Fibroblast of the aortic adventitia (primary cell): Measurements from ENCODE around the gene S100Z. TPM values are rescaled to one million over a fixed set of nuclear protein-coding genes. Genes with fewer than 3 reads are reported as not detected.

Experiments
- DNase-seq: peaks from one replicate; pipeline ENCODE4 v3.0.0-alpha.2; 2010; ENCODE audit warnings: low read depth
- H3K4me3 ChIP-seq: 2 replicates; pipeline ENCODE4 v1.5.1; 2011; ENCODE audit warnings: low read depth, mild to moderate bottlenecking, control low read depth, low read length, moderate library complexity
- CTCF ChIP-seq: IDR thresholded peaks from 2 replicates; pipeline ENCODE4 v1.5.1; 2011; ENCODE audit warnings: mild to moderate bottlenecking, low read length, control low read depth, inconsistent platforms; ENCODE audit not compliant: insufficient read depth
- total RNA-seq: library from RNA; depleted of rRNA; stranded (reverse); fragments of >200 nt; gene quantifications from 2 replicates; pipeline ENCODE4 v1.2.3, GENCODE V29; 2012; ENCODE audit warnings: low replicate concordance

S100Z gene
- total RNA-seq, 1 donor: not detected

GRCh38 chr5:76831110-76831452 lies 18.7 kb upstream of the S100Z start:
- no peak overlapping the region for H3K4me3 ChIP-seq
- DNase-seq: peak; percentile 88
- no peak for TF ChIP-seq CTCF

DNA sequence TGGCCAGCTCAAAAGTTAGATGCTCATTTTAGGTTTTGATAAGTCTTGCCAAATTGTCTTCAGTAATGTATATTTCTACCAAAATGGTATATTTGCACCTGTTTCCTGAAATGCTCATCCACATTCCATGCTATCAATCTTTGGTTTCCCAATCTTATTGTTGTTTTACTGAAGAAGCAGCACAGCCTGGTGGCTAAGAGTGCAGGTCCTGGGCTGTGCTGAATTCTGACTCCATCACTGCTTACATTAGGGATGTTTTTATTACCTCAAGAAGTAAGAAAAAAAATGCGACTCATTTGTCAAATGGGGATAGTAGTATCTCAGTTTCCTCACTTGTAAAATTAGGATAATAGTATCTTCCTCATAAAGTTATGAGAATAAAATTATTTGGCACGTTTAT lies 13.6 kb upstream of the S100Z start:
- no peak for DNase-seq
- peak; percentile 15 for TF ChIP-seq CTCF
- H3K4me3 ChIP-seq: no peak overlapping the region

DNA sequence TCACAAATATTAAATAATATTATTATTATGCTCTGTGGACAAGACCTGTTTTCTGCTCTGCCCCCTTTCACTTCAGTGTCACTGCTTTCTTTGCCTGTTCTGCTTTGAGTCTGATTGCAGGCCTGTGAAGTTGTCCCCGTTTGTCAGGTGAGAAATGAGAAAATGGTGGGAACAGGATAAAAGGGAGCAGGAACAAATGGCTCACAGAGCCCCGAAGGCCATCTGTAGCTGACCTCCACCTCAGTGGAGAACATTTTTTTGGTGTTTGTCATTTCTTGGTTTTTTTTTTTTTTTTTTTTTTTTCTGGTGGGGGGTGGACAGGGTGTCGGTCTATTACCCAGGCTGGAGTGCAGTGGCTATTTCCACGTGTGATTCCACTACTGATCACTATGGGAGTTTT lies 13.2 kb upstream of the S100Z start:
- no peak for DNase-seq
- TF ChIP-seq CTCF: no peak
- H3K4me3 ChIP-seq: no peak overlapping the region

DNA sequence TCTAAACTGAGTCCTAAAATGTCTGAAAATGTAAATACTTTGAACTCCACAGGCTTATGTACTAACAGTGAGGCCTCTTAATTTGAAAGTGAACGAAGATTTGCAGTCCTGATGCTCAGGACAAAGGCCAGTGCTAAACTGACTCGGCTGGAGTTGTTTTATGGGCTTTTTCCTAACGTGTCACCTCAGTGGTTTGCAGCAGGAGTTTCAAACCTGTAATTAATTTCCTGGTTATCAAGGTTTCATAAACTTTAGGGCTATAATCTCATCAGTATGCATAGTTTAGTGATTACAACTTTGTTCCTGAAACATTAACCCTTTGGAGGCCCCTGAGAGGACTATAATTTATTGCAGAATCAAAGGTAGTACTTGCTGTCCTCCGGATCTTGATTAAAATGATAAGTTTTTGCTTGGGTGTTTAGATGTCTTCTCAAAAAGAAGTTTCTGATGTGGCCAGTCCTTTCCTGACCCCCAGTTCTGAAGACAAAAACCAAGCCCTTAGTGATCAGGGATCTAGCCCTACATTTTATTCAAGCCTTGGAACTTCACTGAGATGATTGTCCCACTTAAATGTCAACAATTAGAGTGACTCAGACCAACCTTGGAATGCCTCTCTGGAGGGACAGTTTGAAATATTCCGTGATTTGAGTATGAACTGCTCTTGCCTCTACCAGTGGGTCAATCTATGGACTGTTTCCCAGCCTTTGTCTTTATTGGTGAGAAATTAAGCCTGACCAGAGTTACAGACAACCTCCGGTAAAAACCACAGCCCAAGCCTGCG lies 11.1 kb upstream of the S100Z start:
- TF ChIP-seq CTCF: no peak
- DNase-seq: peak; percentile 20
- no peak overlapping the region for H3K4me3 ChIP-seq

GRCh38 chr5:76841361-76841760 lies 8.5 kb upstream of the S100Z start:
- no peak for DNase-seq
- no peak overlapping the region for H3K4me3 ChIP-seq
- no peak for TF ChIP-seq CTCF

- no peak for DNase-seq
- TF ChIP-seq CTCF: no peak
- H3K4me3 ChIP-seq: no peak overlapping the region
Observed at GRCh38 chr5:76845890-76846289, 3.9 kb upstream of the S100Z start.
